ENCODE data around the gene TMEM255B.

The TMEM255B gene

GRCh38 chr13:113796211-113796963 lies 37.4 kb downstream of the TMEM255B start:
- no peak for TF ChIP-seq CTCF (conservative IDR thresholded peaks at IDR 0.05)
- H3K27ac ChIP-seq: no peak overlapping the region

DNA sequence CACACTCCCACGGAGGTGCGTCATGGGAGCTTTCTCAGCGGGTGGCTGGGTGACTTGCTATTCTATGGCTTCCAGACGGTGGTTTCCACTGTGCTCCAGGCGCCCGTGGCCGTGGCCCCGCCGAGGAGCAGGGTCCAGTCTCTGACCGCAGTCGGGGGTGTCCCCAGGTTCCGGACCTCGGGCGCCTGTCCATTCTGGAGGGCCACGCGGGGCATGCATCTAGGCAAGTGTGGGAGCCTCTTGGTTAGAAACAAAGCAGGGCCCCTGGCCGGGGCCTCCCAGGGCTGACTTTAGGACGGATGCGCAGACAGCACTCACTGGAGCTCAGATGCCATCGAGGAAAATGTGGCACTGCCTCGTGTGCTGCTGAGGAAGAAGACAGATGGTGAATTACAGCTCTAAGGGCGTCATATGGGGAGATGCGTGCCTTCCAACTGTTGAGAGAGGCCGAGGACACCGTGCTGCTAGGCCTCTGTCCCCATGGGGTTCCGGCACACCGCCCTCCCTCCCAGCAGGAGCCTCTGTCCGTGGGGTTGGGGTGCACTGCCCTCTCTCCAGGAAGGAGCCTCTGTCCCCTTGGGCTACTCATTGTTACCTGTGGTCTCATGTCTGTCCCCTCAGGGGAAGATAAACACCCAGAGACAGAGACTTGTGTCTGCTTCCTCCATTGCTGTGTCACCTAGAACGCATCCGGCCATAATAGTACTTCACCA lies 38.1 kb downstream of the TMEM255B start:
- TF ChIP-seq CTCF (conservative IDR thresholded peaks at IDR 0.05): no peak
- no peak overlapping the region for H3K27ac ChIP-seq

DNA sequence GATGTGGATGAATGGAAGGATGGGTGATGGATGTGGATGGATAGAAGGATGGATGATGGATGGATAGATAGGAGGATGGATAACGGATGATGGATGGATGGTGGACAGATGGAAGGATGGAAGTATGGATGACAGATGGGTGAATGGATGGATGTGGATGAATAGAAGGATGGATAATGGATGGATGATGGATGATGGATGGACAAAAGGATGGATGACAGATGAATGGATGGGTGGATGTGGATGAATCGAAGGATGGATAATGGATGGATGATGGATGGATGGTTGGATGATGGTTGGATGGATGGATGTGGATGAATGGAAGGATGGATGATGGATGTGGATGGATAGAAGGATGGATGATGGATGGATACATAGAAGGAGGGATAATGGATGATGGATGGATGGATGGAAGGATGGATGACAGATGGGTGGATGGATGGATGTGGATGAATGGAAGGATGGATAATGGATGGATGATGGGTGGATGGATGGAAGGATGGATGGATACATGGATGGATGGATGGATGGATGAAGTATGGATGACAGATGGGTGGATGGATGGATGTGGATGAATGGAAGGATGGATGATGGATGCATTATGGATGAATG lies 39.3 kb downstream of the TMEM255B start:
- no peak overlapping the region for H3K27ac ChIP-seq
- TF ChIP-seq CTCF (conservative IDR thresholded peaks at IDR 0.05): no peak

GRCh38 chr13:113800576-113800926 lies 41.5 kb downstream of the TMEM255B start:
- no peak for TF ChIP-seq CTCF (conservative IDR thresholded peaks at IDR 0.05)
- H3K27ac ChIP-seq: no peak overlapping the region

DNA sequence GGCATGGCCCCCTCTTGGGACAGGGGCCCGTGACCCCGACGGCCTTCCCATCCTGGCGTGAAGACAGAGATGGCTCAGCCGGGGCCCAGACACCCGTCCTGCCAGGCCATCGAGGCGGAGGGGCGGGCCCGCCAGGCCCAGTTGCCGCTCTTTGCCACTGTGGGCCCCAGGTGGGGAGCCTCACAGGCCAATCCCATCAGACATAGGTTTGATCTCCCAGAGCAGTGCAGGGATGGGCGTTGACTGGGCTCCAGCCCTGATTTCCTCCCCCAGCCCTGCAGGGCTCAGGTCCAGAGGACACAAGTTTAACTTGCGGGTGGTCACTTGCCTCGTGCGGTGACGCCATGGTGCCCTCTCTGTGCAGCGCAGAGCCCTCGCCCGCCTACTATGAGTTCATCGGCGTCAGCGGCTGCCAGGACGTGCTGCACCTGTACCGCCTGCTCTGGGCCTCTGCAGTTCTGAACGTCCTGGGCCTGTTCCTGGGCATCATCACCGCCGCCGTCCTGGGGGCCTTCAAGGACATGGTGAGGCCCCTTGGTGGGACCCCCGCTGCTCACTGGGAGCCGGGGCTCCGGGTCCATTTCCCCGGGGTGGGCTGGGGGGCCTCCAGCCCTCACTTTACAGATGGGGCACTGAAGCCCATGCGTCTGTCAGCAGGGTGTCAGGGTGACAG lies 42.4 kb downstream of the TMEM255B start:
- TF ChIP-seq CTCF (conservative IDR thresholded peaks at IDR 0.05): no peak
- H3K27ac ChIP-seq: no peak overlapping the region

DNA sequence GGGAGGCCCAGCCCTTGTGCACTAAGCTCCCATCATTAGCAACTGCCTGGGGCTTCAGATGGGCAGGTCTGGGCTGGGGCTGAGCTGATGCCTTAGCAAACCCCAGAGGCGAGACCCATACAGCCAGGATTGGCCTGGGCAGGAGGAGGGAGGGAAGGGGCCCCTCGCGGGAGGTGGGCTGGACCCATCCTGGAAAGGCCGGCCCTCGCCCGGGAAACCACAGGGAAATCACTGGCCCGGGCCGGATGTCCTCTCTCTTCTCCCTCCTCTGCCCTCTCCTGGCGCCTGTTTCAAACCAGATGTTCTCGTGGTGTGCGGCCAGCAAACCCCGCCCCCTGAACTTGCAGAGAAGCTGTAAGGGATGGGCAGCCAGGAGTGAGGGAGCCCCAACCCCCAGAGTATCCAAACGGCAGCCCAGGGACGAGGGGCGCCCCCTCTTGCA lies 43.1 kb downstream of the TMEM255B start:
- H3K27ac ChIP-seq: no peak overlapping the region

More for the DNA sequence above, 43.1 kb downstream of the TMEM255B start:
- TF ChIP-seq CTCF (conservative IDR thresholded peaks at IDR 0.05): no peak
